NB4 (cell line): ENCODE data around the gene LRRC49.

Experiments used
- DNase-seq: peaks from one replicate; pipeline ENCODE4 v3.0.0; 2010; ENCODE audit warnings: low read depth
- H3K4me3 ChIP-seq: one replicate; pipeline ENCODE4 v1.5.1; 2011; ENCODE audit warnings: mild to moderate bottlenecking, low read depth, low read length, moderate library complexity
- CTCF ChIP-seq: IDR thresholded peaks from one replicate; pipeline ENCODE4 v1.5.1; 2012; ENCODE audit warnings: low read depth, low read length
- MAX ChIP-seq: IDR thresholded peaks from 2 replicates; pipeline ENCODE4 v1.6.1; 2011; ENCODE audit warnings: low read depth, low read length
- MYC ChIP-seq: IDR thresholded peaks from 2 replicates; pipeline ENCODE4 v1.6.1; 2011; ENCODE audit warnings: low read depth, low read length
- POLR2A ChIP-seq: IDR thresholded peaks from 2 replicates; pipeline ENCODE4 v1.6.1; 2011; ENCODE audit warnings: mild to moderate bottlenecking; ENCODE audit not compliant: insufficient read length; ENCODE audit errors: extremely low read depth

Gene LRRC49

GRCh38 chr15:71092056-71092600 is 199.5 kb downstream of the LRRC49 start:
- TF ChIP-seq MYC (no peak), CTCF (no peak)
- H3K4me3 ChIP-seq: no peak overlapping the region
- no peak for DNase-seq

GRCh38 chr15:71093054-71094024 is 200.7 kb downstream of the LRRC49 start:
- no peak for DNase-seq
- H3K4me3 ChIP-seq: no peak overlapping the region
- no peak for TF ChIP-seq MYC
- no peak for TF ChIP-seq CTCF
- TF ChIP-seq MAX: no peak
- no peak for TF ChIP-seq POLR2A

GRCh38 chr15:71094137-71094536 is 201.5 kb downstream of the LRRC49 start:
- TF ChIP-seq POLR2A: no peak
- no peak for TF ChIP-seq CTCF
- TF ChIP-seq MAX: no peak
- TF ChIP-seq MYC: no peak
- H3K4me3 ChIP-seq: no peak overlapping the region
- DNase-seq: no peak

- no peak overlapping the region for H3K4me3 ChIP-seq
These were observed 204.1 kb downstream of the LRRC49 start for GRCh38 chr15:71096676-71097075.

GRCh38 chr15:71097890-71098289 is 205.3 kb downstream of the LRRC49 start:
- TF ChIP-seq MYC (no peak), POLR2A (no peak), MAX (no peak), CTCF (no peak)
- no peak for DNase-seq
- H3K4me3 ChIP-seq: no peak overlapping the region

More at GRCh38 chr15:71096676-71097075, 204.1 kb downstream of the LRRC49 start:
- DNase-seq: no peak
- no peak for TF ChIP-seq CTCF
- no peak for TF ChIP-seq POLR2A
- no peak for TF ChIP-seq MYC
- no peak for TF ChIP-seq MAX
